Heart left ventricle (tissue), 13 donors: Measurements from ENCODE around the gene VN1R2.

Experiments
- POLR2A ChIP-seq, 2 donors: fragments of 450-650 bp; IDR thresholded peaks; one replicate each; pipeline ENCODE4 v1.6.1; 2017; ENCODE audit warnings: antibody characterized with exemption in 2 of 2, mild to moderate bottlenecking in 2 of 2, moderate library complexity in 2 of 2
- TF ChIP-seq, protein P1 (sequence below), 12 donors: fragments of 200-600 bp; sonication (generic) in 4 of 12; IDR thresholded peaks; one replicate each; pipeline versions ENCODE4 v1.5.0 to v1.8.0; 2018 to 2022; ENCODE audit warnings: antibody characterized with exemption in 12 of 12, mild to moderate bottlenecking in 5 of 12
- donor health status: ischemic (EF 13 %, LVEDD 7.1; RV severe dilation, severe dysfunction).
- donor health status: DM: no; HTN: yes; CAD: no.
- donor health status: DM: no; HTN: no; CAD: no.
- donor health status: ischemic (EF 25% LVEDD 6.9; RV normal size, moderate dysfunction).
- donor health status: ischemic (EF 25% LVEDD 5.7; RV mildly dilated, moderate dysfunction).
- donor health status: ischemic (EF 35%, LVEDD 5.7; RV mildly dilated, moderate dysfunction).
- donor health status: nonischemic (EF 11% LVEDD 7.7; RV severe dilation, severe dysfunction).
- donor health status: DM: yes; HTN: yes; CAD: no.
- donor health status: PGD.
- donor health status: ischemic (EF 29% LVEDD 5.4; RV normal size, mild dysfunction).
- donor health status: nonischemic (EF 23%, LVEDD 6.1; RV moderate dilation, normal function).

DNA sequence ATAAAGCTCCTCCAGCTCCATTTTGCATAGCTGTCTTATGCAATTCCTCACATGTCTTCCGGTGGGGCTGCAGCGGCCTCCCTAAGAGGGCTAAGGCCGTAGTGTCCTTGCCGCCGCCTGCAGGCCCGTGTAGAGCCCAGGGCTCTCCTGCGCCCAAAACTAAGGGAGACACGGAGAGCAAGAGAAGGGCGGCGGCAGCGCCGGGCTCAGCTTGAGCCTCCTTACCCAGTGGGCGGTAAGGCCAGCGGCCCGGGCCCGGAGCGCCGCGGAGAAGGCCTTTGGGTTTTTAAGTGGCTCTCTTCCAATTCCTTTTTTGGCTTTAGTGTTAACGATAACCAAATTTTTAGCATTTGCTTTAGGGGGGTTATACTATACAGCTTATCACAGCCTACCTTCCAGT, 33.5 kb upstream of the VN1R2 start:
- TF ChIP-seq, protein P1, sequence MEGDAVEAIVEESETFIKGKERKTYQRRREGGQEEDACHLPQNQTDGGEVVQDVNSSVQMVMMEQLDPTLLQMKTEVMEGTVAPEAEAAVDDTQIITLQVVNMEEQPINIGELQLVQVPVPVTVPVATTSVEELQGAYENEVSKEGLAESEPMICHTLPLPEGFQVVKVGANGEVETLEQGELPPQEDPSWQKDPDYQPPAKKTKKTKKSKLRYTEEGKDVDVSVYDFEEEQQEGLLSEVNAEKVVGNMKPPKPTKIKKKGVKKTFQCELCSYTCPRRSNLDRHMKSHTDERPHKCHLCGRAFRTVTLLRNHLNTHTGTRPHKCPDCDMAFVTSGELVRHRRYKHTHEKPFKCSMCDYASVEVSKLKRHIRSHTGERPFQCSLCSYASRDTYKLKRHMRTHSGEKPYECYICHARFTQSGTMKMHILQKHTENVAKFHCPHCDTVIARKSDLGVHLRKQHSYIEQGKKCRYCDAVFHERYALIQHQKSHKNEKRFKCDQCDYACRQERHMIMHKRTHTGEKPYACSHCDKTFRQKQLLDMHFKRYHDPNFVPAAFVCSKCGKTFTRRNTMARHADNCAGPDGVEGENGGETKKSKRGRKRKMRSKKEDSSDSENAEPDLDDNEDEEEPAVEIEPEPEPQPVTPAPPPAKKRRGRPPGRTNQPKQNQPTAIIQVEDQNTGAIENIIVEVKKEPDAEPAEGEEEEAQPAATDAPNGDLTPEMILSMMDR (IDR thresholded peaks at IDR 0.05), result no peak
- TF ChIP-seq POLR2A (IDR thresholded peaks at IDR 0.05), result no peak
